GM19372 (cell line): ENCODE measurements around the gene NR4A3.

Experiments used
- ATAC-seq: cut with Tn5 transposase; IDR thresholded peaks from one replicate; pipeline ENCODE4 v1.9.1; 2021; ENCODE audit warnings: mild to moderate bottlenecking, low read depth, moderate library complexity; ENCODE audit not compliant: unreplicated experiment

Gene NR4A3

GRCh38 chr9:99811598-99812383 lies 9.9 kb upstream of the NR4A3 start:
- no peak for ATAC-seq

GRCh38 chr9:99813739-99814138 lies 7.9 kb upstream of the NR4A3 start:
- no peak for ATAC-seq

- no peak for ATAC-seq
Measured at GRCh38 chr9:99814359-99814758, 7.3 kb upstream of the NR4A3 start.

GRCh38 chr9:99816392-99816791 lies 5.3 kb upstream of the NR4A3 start:
- ATAC-seq = no peak

GRCh38 chr9:99818500-99818899 lies 3.2 kb upstream of the NR4A3 start:
- no peak for ATAC-seq

GRCh38 chr9:99819123-99819855 lies 2.4 kb upstream of the NR4A3 start:
- peak; percentile 52 for ATAC-seq

- ATAC-seq = peak; percentile 44
Measured at GRCh38 chr9:99819856-99820684, 1.6 kb upstream of the NR4A3 start.

GRCh38 chr9:99820685-99821395 lies 845 bp upstream of the NR4A3 start:
- ATAC-seq = no peak

GRCh38 chr9:99822109-99822805 lies 572 bp downstream of the NR4A3 start:
- ATAC-seq = no peak

- no peak for ATAC-seq
Measured at GRCh38 chr9:99822806-99823591, 1.3 kb downstream of the NR4A3 start.

GRCh38 chr9:99823681-99824377 lies 2.1 kb downstream of the NR4A3 start:
- ATAC-seq = no peak

GRCh38 chr9:99824378-99825171 lies 2.9 kb downstream of the NR4A3 start:
- ATAC-seq = no peak

- no peak for ATAC-seq
Measured at GRCh38 chr9:99825172-99826046, 3.7 kb downstream of the NR4A3 start.

GRCh38 chr9:99826579-99826978 lies 4.9 kb downstream of the NR4A3 start:
- ATAC-seq = no peak

- no peak for ATAC-seq
Measured at GRCh38 chr9:99827244-99827643, 5.6 kb downstream of the NR4A3 start.

GRCh38 chr9:99828054-99828416 lies 6.3 kb downstream of the NR4A3 start:
- no peak for ATAC-seq
